ENCODE measurements around the gene IQCN.

The IQCN gene

DNA sequence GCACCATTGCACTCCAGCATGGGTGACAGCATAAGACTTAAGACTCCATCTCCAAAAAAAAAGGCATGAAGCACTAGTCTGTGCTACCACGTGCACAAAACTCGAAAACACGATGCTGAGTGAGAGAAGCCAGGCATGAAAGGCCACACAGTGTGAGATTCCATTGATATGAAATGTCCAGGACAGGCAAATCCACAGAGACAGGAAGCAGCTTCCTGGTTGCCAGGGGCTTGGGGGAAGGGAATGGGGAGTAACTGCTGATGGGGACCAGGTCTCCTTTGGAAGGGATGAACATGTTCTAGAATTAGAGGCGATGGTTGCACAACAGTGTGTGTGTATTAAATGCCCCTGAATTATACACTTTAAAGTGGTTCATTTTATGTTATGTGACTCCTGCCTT, 23.1 kb upstream of the IQCN start:
- H3K36me3 Mint-ChIP-seq (ENCODE audit: low read depth), result peaks cover 14% of the 10 kb centered on the region
- H3K4me3 Mint-ChIP-seq, result no peak overlapping the region
- H3K4me1 Mint-ChIP-seq, result peaks cover 56% of the 10 kb centered on the region
- DNase-seq (no peak), ATAC-seq (no peak)
- peak overlapping the region; percentile 23 for H3K27ac Mint-ChIP-seq
- H3K9me3 Mint-ChIP-seq, result no peaks in the 10 kb centered on the region
- no peaks in the 10 kb centered on the region for H3K27me3 Mint-ChIP-seq

DNA sequence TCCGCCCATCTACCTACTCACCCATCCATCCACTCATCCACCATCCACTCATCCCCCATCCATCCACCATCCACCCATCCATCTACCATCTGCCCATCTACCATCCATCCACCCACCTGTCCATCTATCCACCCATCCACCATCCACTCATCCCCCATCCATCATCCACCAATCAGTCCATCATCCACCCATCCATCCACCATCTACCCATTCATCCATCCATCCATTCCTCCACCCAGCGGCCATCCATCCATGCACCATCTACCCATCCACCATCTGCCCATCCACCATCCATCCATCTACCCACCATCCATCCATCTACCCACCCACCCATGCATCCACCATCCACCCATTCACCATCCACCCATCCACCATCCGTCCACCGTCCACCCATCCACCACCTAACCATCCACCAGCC, 20.8 kb upstream of the IQCN start:
- Mint-ChIP-seq H3K9me3 (no peaks in the 10 kb centered on the region), H3K4me3 (peak overlapping the region; percentile 97), H3K4me1 (peaks cover 64% of the 10 kb centered on the region), H3K36me3 (ENCODE audit: low read depth) (peaks cover 16% of the 10 kb centered on the region), H3K27me3 (no peaks in the 10 kb centered on the region), H3K27ac (peak overlapping the region; percentile 64)
- ATAC-seq (no peak), DNase-seq (no peak)

DNA sequence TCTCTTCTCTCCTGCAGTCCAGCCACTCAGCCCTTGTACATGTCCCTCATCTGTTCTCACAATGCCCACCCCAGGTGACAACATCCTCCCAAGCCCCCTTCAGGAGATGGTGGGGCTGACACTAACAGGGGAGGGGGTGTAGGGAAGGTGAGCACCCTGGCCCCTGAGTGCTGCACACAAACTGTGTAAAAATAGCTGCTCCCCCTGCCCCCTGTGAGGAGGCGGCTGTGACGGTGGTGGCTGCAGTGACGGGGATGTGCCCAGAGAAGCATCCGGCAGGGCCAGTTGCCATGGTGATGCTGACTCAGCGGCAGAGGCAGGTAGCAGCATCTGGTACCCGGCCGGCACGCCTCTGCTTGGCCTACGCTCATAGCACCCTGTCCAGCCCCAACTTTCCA, 20.2 kb upstream of the IQCN start:
- Mint-ChIP-seq H3K36me3 (ENCODE audit: low read depth) (peaks cover 16% of the 10 kb centered on the region), H3K27ac (peak overlapping the region; percentile 92), H3K4me1 (peaks cover 70% of the 10 kb centered on the region), H3K4me3 (peak overlapping the region; percentile 97), H3K27me3 (no peaks in the 10 kb centered on the region), H3K9me3 (no peaks in the 10 kb centered on the region)
- ATAC-seq, result peak; percentile 16
- peak; percentile 94 for DNase-seq

- Mint-ChIP-seq H3K4me3 (peak overlapping the region; percentile 97), H3K27me3 (no peaks in the 10 kb centered on the region), H3K9me3 (no peaks in the 10 kb centered on the region), H3K27ac (peak overlapping the region; percentile 92), H3K36me3 (ENCODE audit: low read depth) (peaks cover 16% of the 10 kb centered on the region), H3K4me1 (peaks cover 72% of the 10 kb centered on the region)
- DNase-seq, result no peak
- no peak for ATAC-seq
Observed at GRCh38 chr19:18293642-18294466, 19.6 kb upstream of the IQCN start.

- H3K27me3 Mint-ChIP-seq, result no peaks in the 10 kb centered on the region
- peak overlapping the region; percentile 97 for H3K4me3 Mint-ChIP-seq
- peaks cover 72% of the 10 kb centered on the region for H3K4me1 Mint-ChIP-seq
- peak overlapping the region; percentile 92 for H3K27ac Mint-ChIP-seq
- H3K36me3 Mint-ChIP-seq (ENCODE audit: low read depth), result peaks cover 16% of the 10 kb centered on the region
- ATAC-seq (peak; percentile 38), DNase-seq (peak; percentile 85)
- no peaks in the 10 kb centered on the region for H3K9me3 Mint-ChIP-seq
Observed at GRCh38 chr19:18292810-18293641, 18.8 kb upstream of the IQCN start.

DNA sequence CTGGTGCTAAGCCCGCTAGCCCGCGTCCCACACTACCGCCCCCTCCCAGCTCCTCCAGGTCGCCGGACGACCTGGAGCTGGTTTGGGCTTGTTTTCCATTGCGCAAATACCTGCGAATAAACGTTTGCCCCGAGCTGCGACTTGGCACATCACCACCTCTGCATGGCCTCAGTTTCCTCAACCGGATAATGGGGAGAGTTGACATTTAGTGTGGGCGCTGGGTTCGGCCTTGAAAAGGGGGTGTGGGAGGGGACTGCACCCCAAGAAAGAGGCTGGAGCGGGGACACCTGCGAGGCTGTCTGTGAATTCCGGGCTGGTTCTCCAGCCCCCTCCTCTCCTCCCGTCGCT, 18.2 kb upstream of the IQCN start:
- no peaks in the 10 kb centered on the region for H3K9me3 Mint-ChIP-seq
- peak overlapping the region; percentile 97 for H3K4me3 Mint-ChIP-seq
- H3K27ac Mint-ChIP-seq, result peak overlapping the region; percentile 92
- no peak for DNase-seq
- peaks cover 16% of the 10 kb centered on the region for H3K36me3 Mint-ChIP-seq (ENCODE audit: low read depth)
- peaks cover 69% of the 10 kb centered on the region for H3K4me1 Mint-ChIP-seq
- no peaks in the 10 kb centered on the region for H3K27me3 Mint-ChIP-seq
- ATAC-seq, result peak; percentile 3

DNA sequence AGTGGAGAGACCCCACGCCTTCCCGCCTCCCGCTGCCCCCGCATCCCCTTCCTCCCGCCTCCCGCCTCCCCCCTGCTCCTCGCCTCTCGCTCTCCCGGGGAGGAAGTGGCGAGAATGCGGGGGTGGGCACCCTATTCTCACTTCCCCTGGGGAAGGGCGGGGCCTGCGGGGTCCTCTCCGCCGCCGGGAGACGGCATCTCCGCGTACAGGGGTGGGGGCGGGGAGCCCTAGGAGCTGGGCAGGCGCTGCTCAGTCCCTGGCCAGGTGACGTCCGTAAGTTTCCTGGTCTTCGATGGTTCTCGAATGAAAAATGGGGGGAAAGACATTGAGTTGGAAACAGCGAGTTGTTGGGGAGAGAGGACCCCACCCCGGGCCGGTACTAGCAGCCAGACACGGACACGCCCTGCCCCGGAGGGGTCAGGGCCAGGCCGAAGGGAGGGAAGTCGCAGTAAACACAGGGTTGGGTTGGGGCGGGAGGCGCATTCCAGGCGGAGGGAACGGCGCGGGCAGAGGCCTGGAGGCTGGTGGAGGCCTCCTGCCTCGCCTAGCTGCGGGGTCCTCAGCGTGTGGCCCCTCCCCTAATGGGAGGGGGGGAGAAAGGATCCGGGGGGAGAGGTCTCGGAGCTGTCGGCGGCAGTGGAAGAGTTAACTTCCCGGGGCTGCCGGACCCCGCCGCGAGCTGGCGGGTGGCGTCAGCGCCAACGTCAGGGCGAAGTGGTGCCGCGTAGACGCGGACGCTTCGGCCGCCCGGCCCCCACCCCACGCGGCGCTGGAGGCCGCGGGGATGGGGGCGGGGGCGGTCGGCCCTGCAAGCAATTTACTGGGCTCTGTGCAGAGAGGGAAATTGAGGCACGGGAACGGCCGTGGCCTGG, 17.6 kb upstream of the IQCN start:
- Mint-ChIP-seq H3K4me1 (peaks cover 72% of the 10 kb centered on the region), H3K9me3 (no peaks in the 10 kb centered on the region), H3K27ac (peak overlapping the region; percentile 92), H3K36me3 (ENCODE audit: low read depth) (peaks cover 14% of the 10 kb centered on the region), H3K4me3 (peak overlapping the region; percentile 97), H3K27me3 (no peaks in the 10 kb centered on the region)
- peak; percentile 96 for DNase-seq
- peak; percentile 29 for ATAC-seq

GRCh38 chr19:18291019-18291524, 16.8 kb upstream of the IQCN start:
- ATAC-seq (no peak), DNase-seq (no peak)
- Mint-ChIP-seq H3K4me1 (peaks cover 78% of the 10 kb centered on the region), H3K27ac (peak overlapping the region; percentile 92), H3K9me3 (no peaks in the 10 kb centered on the region), H3K27me3 (no peaks in the 10 kb centered on the region), H3K36me3 (ENCODE audit: low read depth) (peaks cover 10% of the 10 kb centered on the region), H3K4me3 (peak overlapping the region; percentile 97)

- H3K36me3 Mint-ChIP-seq (ENCODE audit: low read depth), result peaks cover 11% of the 10 kb centered on the region
Observed at GRCh38 chr19:18290302-18291018, 16.2 kb upstream of the IQCN start.

DNA sequence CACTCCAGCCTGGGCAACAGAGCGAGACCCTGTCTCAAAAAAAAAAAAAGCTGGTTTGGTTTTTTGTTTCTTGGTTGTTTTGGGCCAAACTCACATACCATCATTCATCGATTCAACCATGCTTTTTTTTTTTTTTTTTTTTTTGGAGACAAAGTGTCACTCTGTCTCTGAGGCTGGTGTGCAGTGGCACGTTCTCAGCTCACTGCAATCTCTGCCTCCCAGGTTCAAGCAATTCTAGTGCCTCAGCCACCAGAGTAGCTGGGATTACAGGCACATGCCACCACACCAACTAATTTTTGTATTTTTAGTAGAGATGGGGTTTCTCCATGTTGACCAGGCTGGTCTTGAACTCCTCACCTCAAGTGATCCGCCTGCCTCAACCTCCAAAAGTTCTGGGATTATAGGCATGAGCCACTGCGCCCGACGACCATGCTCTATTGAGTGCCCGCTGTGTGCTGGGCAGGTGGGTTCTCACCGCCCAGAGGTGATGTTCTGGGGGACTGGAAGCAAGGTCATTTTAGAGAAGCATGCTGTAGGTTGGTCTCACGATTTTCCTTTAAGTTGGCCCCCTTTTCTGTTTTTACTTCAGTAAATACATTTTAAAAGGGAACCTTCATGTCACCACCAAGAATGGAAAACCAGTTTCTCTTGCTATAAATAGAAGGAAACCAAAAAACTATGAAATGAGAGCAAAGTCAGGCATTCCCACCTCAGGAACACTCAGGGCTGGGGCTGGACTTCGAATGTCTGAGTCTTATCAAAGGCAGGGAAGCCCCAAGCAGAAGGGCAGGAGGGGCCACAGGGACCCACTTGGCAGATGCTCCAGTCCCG, 15.4 kb upstream of the IQCN start:
- peak overlapping the region; percentile 97 for H3K4me3 Mint-ChIP-seq
- H3K27ac Mint-ChIP-seq, result peak overlapping the region; percentile 92
- H3K36me3 Mint-ChIP-seq (ENCODE audit: low read depth), result peaks cover 14% of the 10 kb centered on the region
- ATAC-seq (no peak), DNase-seq (peak; percentile 30)
- H3K27me3 Mint-ChIP-seq, result no peaks in the 10 kb centered on the region
- peaks cover 81% of the 10 kb centered on the region for H3K4me1 Mint-ChIP-seq
- no peaks in the 10 kb centered on the region for H3K9me3 Mint-ChIP-seq

More at GRCh38 chr19:18290302-18291018, 16.2 kb upstream of the IQCN start:
- Mint-ChIP-seq H3K27ac (peak overlapping the region; percentile 92), H3K27me3 (no peaks in the 10 kb centered on the region), H3K9me3 (no peaks in the 10 kb centered on the region), H3K4me1 (peaks cover 79% of the 10 kb centered on the region), H3K4me3 (peak overlapping the region; percentile 97)
- DNase-seq, result peak; percentile 95
- ATAC-seq, result peak; percentile 53

GRCh38 chr19:18287836-18288772, 13.9 kb upstream of the IQCN start:
- no peak overlapping the region for H3K4me3 Mint-ChIP-seq
- DNase-seq (peak; percentile 4), ATAC-seq (no peak)
- H3K27ac Mint-ChIP-seq, result peak overlapping the region; percentile 92
- H3K27me3 Mint-ChIP-seq, result no peaks in the 10 kb centered on the region
- H3K4me1 Mint-ChIP-seq, result peaks cover 75% of the 10 kb centered on the region
- peaks cover 10% of the 10 kb centered on the region for H3K36me3 Mint-ChIP-seq (ENCODE audit: low read depth)
- no peaks in the 10 kb centered on the region for H3K9me3 Mint-ChIP-seq

DNA sequence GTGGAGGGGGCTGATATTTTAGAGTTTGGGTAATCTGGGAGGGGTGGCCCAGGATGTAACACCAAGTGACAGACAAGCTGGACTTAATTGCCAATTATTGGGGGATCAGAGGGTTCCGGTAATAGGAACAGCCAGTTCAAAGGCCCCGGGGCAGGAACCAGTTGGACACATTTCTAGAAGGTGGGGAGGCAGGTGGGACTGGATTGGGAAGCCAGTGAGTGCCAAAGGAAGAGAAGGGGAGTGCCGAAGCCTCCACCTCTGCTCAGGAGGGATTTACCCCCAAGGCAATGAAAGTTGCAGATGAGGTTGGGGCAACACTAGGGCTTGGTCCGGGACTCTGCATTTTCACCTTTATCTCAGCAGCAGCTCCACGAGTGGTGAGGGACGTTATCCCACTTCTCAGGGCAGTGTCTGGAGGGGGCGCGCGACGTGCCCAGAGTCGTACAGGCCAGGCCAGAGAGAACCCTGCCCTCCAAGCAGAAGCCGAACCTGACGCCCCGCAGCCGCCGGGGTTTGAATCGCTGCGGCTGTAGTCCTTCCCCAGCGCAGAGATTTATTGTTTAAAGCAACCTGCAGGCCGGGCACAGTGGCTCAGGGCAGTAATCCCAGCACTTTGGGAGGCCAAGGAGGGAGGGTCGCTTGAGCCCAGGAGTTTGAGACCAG, 12.9 kb upstream of the IQCN start:
- Mint-ChIP-seq H3K27me3 (no peaks in the 10 kb centered on the region), H3K36me3 (ENCODE audit: low read depth) (peaks cover 8% of the 10 kb centered on the region), H3K4me3 (no peak overlapping the region), H3K9me3 (no peaks in the 10 kb centered on the region), H3K4me1 (peaks cover 80% of the 10 kb centered on the region), H3K27ac (peak overlapping the region; percentile 93)
- DNase-seq (peak; percentile 10), ATAC-seq (no peak)
